ENCODE data around the gene ZBP1. TPM values are rescaled to one million over a fixed set of nuclear protein-coding genes. Genes with fewer than 3 reads are reported as not detected.
A peak's percentile ranks its signal among the peaks of the same experiment; 100 is the strongest.

Gene ZBP1
- total RNA-seq, 1 donor from 2014 or later, result not detected

- peaks cover 42% of the 10 kb centered on the region for H3K27me3 Mint-ChIP-seq
- DNase-seq (ENCODE audit: extremely low spot score, unreplicated experiment), result no peak
- no peaks in the 10 kb centered on the region for H3K9me3 Mint-ChIP-seq
- no peak overlapping the region for H3K4me3 Mint-ChIP-seq
- no peaks in the 10 kb centered on the region for H3K36me3 Mint-ChIP-seq
- H3K4me1 Mint-ChIP-seq (ENCODE audit: unreplicated experiment), result peaks cover 23% of the 10 kb centered on the region
- H3K27ac Mint-ChIP-seq, result no peak overlapping the region
- TF ChIP-seq CTCF (conservative IDR thresholded peaks at IDR 0.05), result no peak
Observed at GRCh38 chr20:57573242-57573641, 47.0 kb downstream of the ZBP1 start.

GRCh38 chr20:57571782-57572416 is 48.3 kb downstream of the ZBP1 start:
- TF ChIP-seq CTCF (conservative IDR thresholded peaks at IDR 0.05), result no peak
- Mint-ChIP-seq H3K27me3 (peaks cover 42% of the 10 kb centered on the region), H3K36me3 (no peaks in the 10 kb centered on the region), H3K4me1 (ENCODE audit: unreplicated experiment) (peaks cover 23% of the 10 kb centered on the region), H3K4me3 (no peak overlapping the region), H3K9me3 (no peaks in the 10 kb centered on the region), H3K27ac (no peak overlapping the region)
- DNase-seq (ENCODE audit: extremely low spot score, unreplicated experiment), result no peak

GRCh38 chr20:57570920-57571319 is 49.3 kb downstream of the ZBP1 start:
- peaks cover 48% of the 10 kb centered on the region for H3K27me3 Mint-ChIP-seq
- peaks cover 23% of the 10 kb centered on the region for H3K4me1 Mint-ChIP-seq (ENCODE audit: unreplicated experiment)
- H3K36me3 Mint-ChIP-seq, result no peaks in the 10 kb centered on the region
- H3K4me3 Mint-ChIP-seq, result no peak overlapping the region
- no peak for DNase-seq (ENCODE audit: extremely low spot score, unreplicated experiment)
- no peaks in the 10 kb centered on the region for H3K9me3 Mint-ChIP-seq
- H3K27ac Mint-ChIP-seq, result peak overlapping the region; percentile 62
- no peak for TF ChIP-seq CTCF (conservative IDR thresholded peaks at IDR 0.05)

GRCh38 chr20:57570145-57570850 is 49.9 kb downstream of the ZBP1 start:
- peaks cover 48% of the 10 kb centered on the region for H3K27me3 Mint-ChIP-seq
- H3K4me3 Mint-ChIP-seq, result no peak overlapping the region
- no peaks in the 10 kb centered on the region for H3K9me3 Mint-ChIP-seq
- peak overlapping the region; percentile 62 for H3K27ac Mint-ChIP-seq
- peaks cover 23% of the 10 kb centered on the region for H3K4me1 Mint-ChIP-seq (ENCODE audit: unreplicated experiment)
- no peaks in the 10 kb centered on the region for H3K36me3 Mint-ChIP-seq
- DNase-seq (ENCODE audit: extremely low spot score, unreplicated experiment), result no peak
- TF ChIP-seq CTCF (conservative IDR thresholded peaks at IDR 0.05), result no peak

- peaks cover 47% of the 10 kb centered on the region for H3K27me3 Mint-ChIP-seq
- H3K9me3 Mint-ChIP-seq, result no peaks in the 10 kb centered on the region
- DNase-seq (ENCODE audit: extremely low spot score, unreplicated experiment), result no peak
- no peak overlapping the region for H3K4me3 Mint-ChIP-seq
- no peak overlapping the region for H3K27ac Mint-ChIP-seq
- peaks cover 23% of the 10 kb centered on the region for H3K4me1 Mint-ChIP-seq (ENCODE audit: unreplicated experiment)
- H3K36me3 Mint-ChIP-seq, result no peaks in the 10 kb centered on the region
- no peak for TF ChIP-seq CTCF (conservative IDR thresholded peaks at IDR 0.05)
Observed at GRCh38 chr20:57568960-57569359, 51.3 kb downstream of the ZBP1 start.

Measured in type B pancreatic cell (in vitro differentiated cells).